ENCODE results near the gene WDR70.
A peak's percentile ranks its signal among the peaks of the same experiment; 100 is the strongest.
"Not testable (repeated sequence)": the region's sequence is repeated elsewhere in the genome, so short reads cannot be mapped to it uniquely, and the experiment has no call there.

Gene WDR70

GRCh38 chr5:37575541-37576489 lies 196.7 kb downstream of the WDR70 start:
- DNase-seq, result peak; percentile 76 to 90

DNA sequence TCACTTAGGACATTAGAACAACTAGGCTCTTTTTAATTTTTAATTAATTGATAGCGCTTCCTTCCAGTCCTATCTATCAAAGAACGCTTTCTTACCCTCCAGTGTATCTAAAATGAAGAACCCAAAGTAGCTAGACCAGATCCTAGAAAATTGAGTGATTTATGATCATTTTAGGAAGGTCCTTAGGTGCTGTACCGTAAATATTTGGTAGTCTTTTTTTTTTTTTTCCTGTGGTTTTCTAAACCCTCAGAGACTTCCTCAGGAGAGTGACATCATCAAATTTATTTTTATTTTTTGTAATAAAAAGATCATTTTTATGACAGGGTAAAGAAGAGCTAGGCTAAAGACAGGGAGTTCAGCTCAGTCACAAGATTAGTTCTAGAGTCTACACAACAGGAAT lies 197.4 kb downstream of the WDR70 start:
- no peak for DNase-seq

DNA sequence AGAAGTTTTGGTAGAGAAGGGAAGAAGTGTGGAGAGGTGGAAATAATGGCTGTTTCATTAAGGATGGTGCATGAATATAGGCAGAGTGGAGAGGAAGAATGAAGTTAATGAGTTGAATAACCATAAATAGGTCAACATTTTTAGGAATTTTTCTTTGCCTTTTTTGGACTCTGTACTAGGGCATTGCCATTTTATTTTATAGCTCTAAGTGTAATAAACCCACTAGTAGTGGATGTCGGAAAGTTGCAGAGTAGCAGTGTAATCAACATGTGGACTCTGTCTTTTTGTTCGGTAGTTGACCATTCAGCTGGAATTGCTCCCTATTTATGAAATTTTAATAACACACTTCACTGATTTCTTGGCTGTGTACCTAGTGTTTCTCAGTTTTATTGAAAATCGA lies 199.1 kb downstream of the WDR70 start:
- DNase-seq, result no peak

DNA sequence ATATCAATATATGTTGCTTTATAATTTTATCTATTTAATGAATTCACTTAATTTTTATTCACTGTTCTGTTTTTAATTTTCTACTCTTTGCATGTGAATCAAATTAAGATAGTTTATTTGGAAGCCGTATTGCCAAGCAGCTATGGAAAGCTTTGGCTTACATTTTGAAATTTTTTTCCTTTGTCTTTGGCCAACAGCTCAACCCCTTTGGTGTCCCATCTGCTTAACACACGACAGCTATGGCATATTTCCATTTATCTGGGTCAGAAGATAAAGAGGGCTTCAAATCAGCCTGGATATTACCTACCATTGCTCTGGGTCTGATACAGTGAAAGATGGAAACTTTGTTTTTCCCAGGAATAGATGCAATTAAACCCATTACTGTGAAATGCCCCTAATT lies 201.0 kb downstream of the WDR70 start:
- DNase-seq, result no peak

GRCh38 chr5:37582202-37582601 lies 203.1 kb downstream of the WDR70 start:
- no peak for DNase-seq

DNA sequence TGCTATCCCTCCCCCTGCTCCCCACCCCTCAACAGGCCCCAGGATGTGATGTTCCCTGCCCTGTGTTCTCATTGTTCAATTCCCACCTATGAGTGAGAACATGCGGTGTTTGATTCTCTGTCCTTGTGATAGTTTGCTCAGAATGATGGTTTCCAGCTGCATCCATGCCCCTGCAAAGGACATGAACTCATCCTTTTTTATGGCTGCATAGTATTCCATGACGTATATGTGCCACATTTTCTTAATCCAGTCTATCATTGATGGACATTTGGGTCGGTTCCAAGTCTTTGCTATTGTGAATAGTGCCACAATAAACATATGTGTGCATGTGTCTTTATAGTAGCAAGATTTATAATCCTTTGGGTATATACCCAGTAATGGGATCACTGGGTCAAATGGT lies 214.2 kb downstream of the WDR70 start:
- not testable (repeated sequence) for DNase-seq

GRCh38 chr5:37594864-37595263 lies 215.7 kb downstream of the WDR70 start:
- DNase-seq, result not testable (repeated sequence)

- no peak for DNase-seq
Measured at GRCh38 chr5:37598733-37599132, 219.6 kb downstream of the WDR70 start.

DNA sequence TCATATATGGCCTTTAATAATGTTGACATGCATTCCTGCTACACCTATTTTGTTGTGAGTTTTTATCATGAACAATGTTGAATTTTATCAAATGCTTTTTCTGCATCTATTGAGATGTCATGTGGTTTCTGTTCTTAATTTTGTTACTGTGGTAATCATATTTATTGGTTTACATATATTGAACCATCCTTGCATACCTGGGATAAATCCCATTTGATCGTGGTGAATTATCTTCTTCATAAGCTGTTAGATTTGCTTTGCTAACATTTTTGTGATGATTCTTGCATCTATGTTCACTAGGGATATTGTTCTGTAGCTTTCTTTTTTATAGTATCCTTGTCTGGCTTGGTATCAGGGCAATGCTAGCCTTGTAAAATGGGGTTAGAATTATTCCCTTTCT lies 222.0 kb downstream of the WDR70 start:
- DNase-seq, result no peak

DNA sequence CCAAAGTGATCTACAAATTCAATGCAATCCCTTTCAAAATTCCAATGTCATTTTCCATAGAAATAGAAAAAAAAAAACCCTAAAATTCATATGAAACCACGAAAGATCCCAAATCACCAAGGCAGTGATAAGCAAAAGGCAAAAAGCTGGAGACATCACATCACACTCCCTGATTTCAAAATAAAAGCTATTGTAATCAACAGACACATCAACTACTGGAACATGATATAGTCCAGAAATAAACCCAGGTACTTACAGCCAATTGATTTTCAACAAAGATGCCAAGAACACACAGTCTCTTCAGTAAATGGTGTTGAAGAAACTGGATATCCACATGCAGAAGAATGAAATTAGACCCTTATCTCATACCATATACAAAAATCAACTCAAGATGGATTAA lies 224.0 kb downstream of the WDR70 start:
- no peak for DNase-seq

DNA sequence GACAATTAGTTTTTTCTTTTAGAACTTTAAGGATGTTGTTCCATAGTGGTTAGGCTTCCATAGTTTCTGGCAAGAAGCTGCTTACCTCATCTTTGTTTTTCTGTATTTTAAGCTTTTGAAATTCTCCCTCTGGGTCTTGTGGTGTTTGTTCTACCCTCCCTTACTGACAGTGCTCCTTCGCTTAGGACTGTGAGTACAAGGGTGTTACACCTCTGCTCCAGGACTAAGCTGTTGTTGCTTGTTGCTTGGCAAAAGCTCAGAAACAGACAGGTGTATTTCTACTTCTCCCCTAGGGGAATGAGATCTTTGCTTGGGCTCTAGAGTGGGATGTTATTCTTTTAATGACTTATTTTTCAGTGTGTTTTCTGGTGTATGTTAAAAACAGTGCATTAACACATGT lies 225.2 kb downstream of the WDR70 start:
- no peak for DNase-seq

- no peak for DNase-seq
Measured at GRCh38 chr5:37606148-37606547, 227.0 kb downstream of the WDR70 start.

DNA sequence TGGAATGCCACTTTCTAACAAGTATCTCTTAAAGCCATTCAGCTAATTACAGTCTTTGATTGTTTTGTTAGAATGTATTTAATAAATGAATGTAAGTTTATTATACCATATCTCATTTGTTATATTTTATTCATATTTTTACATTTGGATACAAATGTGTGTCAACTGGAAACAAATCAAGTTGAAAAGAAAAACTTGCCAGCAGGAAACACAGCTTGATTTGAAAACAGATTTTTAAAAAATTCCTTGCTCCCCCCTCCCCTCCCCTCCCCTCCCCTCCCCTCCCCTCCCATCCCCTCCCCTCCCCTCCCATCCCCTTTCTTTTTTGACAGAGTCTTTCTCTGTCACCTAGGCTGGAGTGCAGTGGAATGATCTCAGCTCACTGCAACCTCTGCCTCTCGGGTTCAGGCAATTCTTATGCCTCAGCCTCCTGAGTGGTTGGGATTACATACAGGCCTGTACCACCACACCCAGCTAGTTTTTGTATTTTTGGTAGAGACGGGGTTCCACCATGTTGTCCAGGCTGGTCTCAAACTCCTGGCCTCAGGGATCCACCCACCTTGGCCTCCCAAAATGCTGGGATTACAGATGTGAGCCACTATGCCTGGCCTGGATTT lies 227.6 kb downstream of the WDR70 start:
- DNase-seq, result no peak

DNA sequence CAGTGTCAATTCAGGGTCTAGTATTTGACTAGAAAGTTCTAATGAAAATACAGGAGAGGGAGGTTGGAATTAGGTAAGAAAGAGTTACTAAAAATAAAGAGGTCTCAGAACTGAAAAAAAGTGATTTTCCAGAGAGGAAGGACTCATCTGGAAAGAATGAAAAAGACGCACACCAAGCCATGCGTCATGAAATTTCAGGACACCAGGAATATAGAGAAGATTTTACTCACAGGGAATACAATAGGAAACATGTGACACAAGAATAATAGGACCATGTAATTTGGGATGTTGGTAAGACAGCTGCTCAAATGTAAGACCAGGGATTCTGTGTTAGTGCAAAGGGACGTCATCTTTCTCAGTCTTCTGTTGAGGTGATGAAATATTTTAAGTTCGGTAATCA lies 236.1 kb downstream of the WDR70 start:
- DNase-seq, result no peak

- no peak for DNase-seq
Measured at GRCh38 chr5:37619353-37619752, 240.2 kb downstream of the WDR70 start.

GRCh38 chr5:37622354-37622753 lies 243.2 kb downstream of the WDR70 start:
- not testable (repeated sequence) for DNase-seq

DNA sequence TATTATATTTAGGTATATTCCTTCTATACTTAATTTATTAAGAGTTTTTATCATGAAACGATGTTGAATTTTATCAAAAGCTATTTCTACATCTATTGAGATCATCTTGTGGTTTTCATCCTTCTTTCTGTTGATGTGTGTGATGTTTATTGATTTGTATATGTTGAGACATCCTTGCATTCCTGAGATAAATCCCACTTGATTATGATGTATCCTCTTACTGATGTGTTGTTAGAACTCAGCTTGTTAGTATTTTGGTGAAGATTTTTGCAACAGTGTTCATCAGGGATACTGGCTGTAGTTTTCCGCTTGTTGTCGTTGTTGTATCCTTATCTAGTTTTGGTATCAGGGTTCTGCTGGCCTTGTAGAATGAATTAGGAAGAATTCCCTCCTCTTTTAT lies 247.1 kb downstream of the WDR70 start:
- DNase-seq, result no peak

DNA sequence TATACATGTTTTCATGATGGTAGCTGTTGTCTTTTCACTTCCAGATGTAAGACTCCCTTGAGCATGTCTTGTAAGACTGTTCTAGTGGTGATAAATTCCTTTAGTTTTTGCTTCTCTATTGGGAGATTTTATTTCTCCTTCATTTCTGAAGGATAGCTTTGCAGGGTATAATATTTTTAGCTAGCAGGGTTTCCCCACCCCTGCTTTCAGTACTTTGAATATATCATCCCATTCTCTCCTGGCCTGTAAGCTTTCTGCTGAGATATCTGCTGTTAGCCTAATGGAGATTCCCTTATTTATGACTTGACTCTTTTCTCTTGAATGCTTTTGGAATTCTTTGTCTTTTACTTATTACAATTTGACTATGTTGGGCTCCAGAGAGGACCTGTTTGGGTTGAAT lies 249.8 kb downstream of the WDR70 start:
- DNase-seq, result no peak

DNA sequence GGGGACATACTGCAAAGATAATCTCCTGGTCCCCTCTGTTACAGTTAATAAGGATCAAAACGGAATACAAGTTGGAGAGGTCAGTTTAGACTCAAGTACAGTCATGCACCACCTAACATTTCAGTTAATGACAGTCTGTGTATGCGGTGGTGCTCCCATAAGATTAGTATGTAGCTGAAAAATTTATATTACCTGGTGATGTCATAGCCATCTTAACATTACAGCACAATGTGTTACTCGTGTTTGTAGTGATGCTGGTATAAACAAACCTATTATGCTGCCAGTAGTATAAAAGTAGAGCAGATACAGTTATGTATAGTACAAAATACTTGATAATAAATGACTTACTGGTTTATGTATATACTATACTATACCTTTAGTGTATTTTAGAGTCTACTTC lies 252.8 kb downstream of the WDR70 start:
- DNase-seq, result peak in 1 of 2 experiments; percentile 55

GRCh38 chr5:37637165-37637845 lies 258.2 kb downstream of the WDR70 start:
- DNase-seq, result peak in 1 of 2 experiments; percentile 26

DNA sequence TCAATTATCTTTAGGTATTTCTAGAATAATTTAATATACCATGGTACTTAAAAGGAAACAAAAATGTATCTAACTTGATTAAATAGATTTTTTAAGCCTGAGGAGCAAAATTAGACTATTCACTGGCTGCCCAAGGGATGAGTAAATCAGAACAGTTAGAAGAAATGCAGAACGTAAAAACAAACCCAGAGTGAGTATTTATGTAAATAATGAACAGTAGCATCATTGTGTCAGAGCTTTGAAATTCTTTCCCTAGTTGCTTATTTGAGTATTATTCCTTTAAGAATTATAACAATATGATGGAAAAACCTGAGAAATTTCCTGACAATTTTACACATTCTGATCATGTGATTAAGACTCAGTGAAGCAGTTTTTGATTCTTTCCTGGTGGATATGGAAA lies 259.8 kb downstream of the WDR70 start:
- no peak for DNase-seq

GRCh38 chr5:37640088-37640487 lies 261.0 kb downstream of the WDR70 start:
- no peak for DNase-seq

DNA sequence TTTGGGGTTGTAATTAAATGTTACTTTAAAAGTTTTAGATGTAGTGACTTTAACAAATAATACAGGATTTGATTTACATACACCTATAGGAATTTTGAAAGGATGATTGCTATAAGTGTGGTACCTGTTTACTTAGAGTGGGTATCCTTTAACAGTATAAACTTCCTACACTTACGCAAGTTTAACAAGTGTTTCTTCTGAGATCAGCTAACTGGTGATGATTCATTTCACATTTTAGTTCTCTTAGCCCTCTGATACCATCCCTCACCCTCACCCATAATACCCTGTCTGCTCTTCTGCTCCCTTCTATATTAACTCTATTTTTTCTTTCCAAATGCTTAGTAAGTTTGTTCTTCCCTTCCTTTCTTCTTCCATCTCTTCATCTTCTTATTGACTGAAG lies 262.8 kb downstream of the WDR70 start:
- DNase-seq, result no peak

GRCh38 chr5:37645707-37646106 lies 266.6 kb downstream of the WDR70 start:
- DNase-seq, result no peak
